Caco-2 (cell line): Measurements from ENCODE around the gene SGSM1. TPM values are rescaled to one million over a fixed set of nuclear protein-coding genes. Genes with fewer than 3 reads are reported as not detected.

Source experiments
- BruUV-seq: library from RNA; stranded (reverse); fragments of 400-500 nt; replicated peaks from 2 replicates; lab custom pipeline; 2021; lab: Mats Ljungman, UMichigan
- CTCF ChIA-PET: fragments of 300-600 bp; sonication (Branson Sonifier 250); formaldehyde crosslinking; loops from one replicate; lab custom pipeline; 2022; ENCODE audit warnings: antibody characterized with exemption; lab: Charles Lee
- POLR2A ChIA-PET: fragments of 300-600 bp; sonication (Branson Sonifier 250); formaldehyde crosslinking; loops from one replicate; lab custom pipeline; 2022; ENCODE audit warnings: antibody characterized with exemption; lab: Charles Lee
- DNase-seq, 2 experiments: peaks; one replicate each; pipeline versions ENCODE4 v3.0.0 to v3.0.0-alpha.2; 2020 to 2022
- H3K27me3 ChIP-seq: replicated peaks from 2 replicates; pipeline ENCODE4 v1.6.0; 2011; ENCODE audit warnings: low read length; ENCODE audit not compliant: control insufficient read depth, insufficient read depth
- H3K36me3 ChIP-seq: 2 replicates; pipeline ENCODE4 v1.5.1; 2011; ENCODE audit warnings: low read length; ENCODE audit not compliant: control insufficient read depth, insufficient read depth
- H3K4me1 ChIP-seq: fragments of 250-450 bp; sonication (Bioruptor Pico); 2 replicates; pipeline ENCODE4 v1.5.1; 2020; ENCODE audit warnings: mild to moderate bottlenecking
- H3K4me3 ChIP-seq: 2 replicates; pipeline ENCODE4 v1.5.1; 2011; ENCODE audit warnings: low read depth, mild to moderate bottlenecking, control low read depth, low read length
- H3K9me3 ChIP-seq: fragments of 250-450 bp; sonication (Bioruptor Pico); 2 replicates; pipeline ENCODE4 v1.5.1; 2020; ENCODE audit warnings: mild to moderate bottlenecking, moderate library complexity
- H3K27ac Mint-ChIP-seq: one replicate; pipeline ENCODE4 v1.8.0; 2022; ENCODE audit warnings: mixed read lengths; ENCODE audit not compliant: unreplicated experiment
- H3K27me3 Mint-ChIP-seq: one replicate; pipeline ENCODE4 v1.8.0; 2022; ENCODE audit warnings: mixed read lengths; ENCODE audit not compliant: insufficient read depth, unreplicated experiment
- H3K36me3 Mint-ChIP-seq: one replicate; pipeline ENCODE4 v1.8.0; 2022; ENCODE audit warnings: mild to moderate bottlenecking, mixed read lengths; ENCODE audit not compliant: insufficient read depth, unreplicated experiment
- H3K4me1 Mint-ChIP-seq: one replicate; pipeline ENCODE4 v1.8.0; 2022; ENCODE audit warnings: low read depth, mixed read lengths; ENCODE audit not compliant: unreplicated experiment
- H3K4me3 Mint-ChIP-seq: one replicate; pipeline ENCODE4 v1.8.0; 2022; ENCODE audit warnings: mild to moderate bottlenecking, moderate library complexity, mixed read lengths; ENCODE audit not compliant: unreplicated experiment
- H3K9me3 Mint-ChIP-seq: one replicate; pipeline ENCODE4 v1.8.0; 2022; ENCODE audit warnings: mixed read lengths; ENCODE audit not compliant: unreplicated experiment
- intact Hi-C: fragments of 100-400 bp; cut with micrococcal nuclease; formaldehyde crosslinking; loops from one replicate; pipeline ENCODE4 v1.10.0; 2022; ENCODE audit not compliant: unreplicated experiment
- total RNA-seq: library from RNA; stranded (reverse); gene quantifications from 2 replicates; pipeline ENCODE4 v1.2.3, GENCODE V29; 2022
- TF ChIP-seq, protein P1 (sequence below), 2 experiments: fragments of 200-600 bp in 1 of 2; IDR thresholded peaks; 1 replicate in 1 of 2; 2 replicates in 1 of 2; pipeline versions ENCODE4 v1.5.1 to v1.8.0; 2011 to 2022; ENCODE audit warnings: antibody characterized with exemption in 1 of 2, control low read depth in 1 of 2, inconsistent platforms in 1 of 2, low read depth in 1 of 2, low read length in 1 of 2, mild to moderate bottlenecking in 1 of 2, moderate library complexity in 1 of 2; ENCODE audit not compliant: insufficient read depth in 1 of 2, severe bottlenecking in 1 of 2, unreplicated experiment in 1 of 2

Gene SGSM1
- total RNA-seq, 1 experiment from 2014 or later, result 6.1 TPM

DNA sequence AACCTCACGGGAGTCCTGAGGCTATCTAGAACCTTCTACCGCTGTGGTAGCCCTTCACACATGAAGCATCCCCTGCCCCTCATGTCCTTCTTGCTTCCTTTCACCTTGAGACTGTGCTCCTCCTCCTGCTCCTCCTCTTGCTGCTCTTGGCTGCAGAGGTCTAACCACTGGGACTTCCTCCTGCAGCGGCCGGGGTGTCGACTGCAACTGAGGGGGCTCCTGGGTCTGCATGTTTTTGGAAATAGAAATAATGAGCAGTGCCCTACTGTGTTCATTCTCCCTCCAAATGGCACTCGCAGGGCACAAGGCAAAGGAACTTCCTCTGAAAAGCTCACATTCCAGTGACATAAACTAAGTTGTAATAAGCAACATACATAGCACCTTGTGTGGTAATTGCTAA is 46.2 kb upstream of the SGSM1 start:
- no peaks in the 10 kb centered on the region for H3K27me3 ChIP-seq
- no peaks in the 10 kb centered on the region for H3K36me3 ChIP-seq
- no peaks in the 10 kb centered on the region for H3K27me3 Mint-ChIP-seq
- POLR2A ChIA-PET, result no interaction called here
- H3K4me1 Mint-ChIP-seq, result no peaks in the 10 kb centered on the region
- H3K9me3 Mint-ChIP-seq, result no peaks in the 10 kb centered on the region
- no peak for DNase-seq
- intact Hi-C loops, result loop anchor here (10.0 kb wide), 1 partner anchor 125 kb away; no protein-coding TSS in a partner anchor
- H3K4me3 Mint-ChIP-seq, result no peak overlapping the region
- H3K4me3 ChIP-seq, result no peak overlapping the region
- H3K36me3 Mint-ChIP-seq, result no peaks in the 10 kb centered on the region
- CTCF ChIA-PET, result interaction anchor here (1.0 to 2.6 kb wide), 2 partner anchors 13 to 53 kb away, joined by 4 to 12 read pairs; no protein-coding TSS in a partner anchor
- H3K4me1 ChIP-seq, result no peaks in the 10 kb centered on the region
- TF ChIP-seq, protein P1, sequence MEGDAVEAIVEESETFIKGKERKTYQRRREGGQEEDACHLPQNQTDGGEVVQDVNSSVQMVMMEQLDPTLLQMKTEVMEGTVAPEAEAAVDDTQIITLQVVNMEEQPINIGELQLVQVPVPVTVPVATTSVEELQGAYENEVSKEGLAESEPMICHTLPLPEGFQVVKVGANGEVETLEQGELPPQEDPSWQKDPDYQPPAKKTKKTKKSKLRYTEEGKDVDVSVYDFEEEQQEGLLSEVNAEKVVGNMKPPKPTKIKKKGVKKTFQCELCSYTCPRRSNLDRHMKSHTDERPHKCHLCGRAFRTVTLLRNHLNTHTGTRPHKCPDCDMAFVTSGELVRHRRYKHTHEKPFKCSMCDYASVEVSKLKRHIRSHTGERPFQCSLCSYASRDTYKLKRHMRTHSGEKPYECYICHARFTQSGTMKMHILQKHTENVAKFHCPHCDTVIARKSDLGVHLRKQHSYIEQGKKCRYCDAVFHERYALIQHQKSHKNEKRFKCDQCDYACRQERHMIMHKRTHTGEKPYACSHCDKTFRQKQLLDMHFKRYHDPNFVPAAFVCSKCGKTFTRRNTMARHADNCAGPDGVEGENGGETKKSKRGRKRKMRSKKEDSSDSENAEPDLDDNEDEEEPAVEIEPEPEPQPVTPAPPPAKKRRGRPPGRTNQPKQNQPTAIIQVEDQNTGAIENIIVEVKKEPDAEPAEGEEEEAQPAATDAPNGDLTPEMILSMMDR (IDR thresholded peaks at IDR 0.05; ENCODE audit: insufficient read depth in 1 of 2, low read depth in 1 of 2, low read length in 1 of 2, severe bottlenecking in 1 of 2, unreplicated experiment in 1 of 2), result no peak
- no peaks in the 10 kb centered on the region for H3K9me3 ChIP-seq
- H3K27ac Mint-ChIP-seq, result no peak overlapping the region
- BruUV-seq, result no TSS peak

DNA sequence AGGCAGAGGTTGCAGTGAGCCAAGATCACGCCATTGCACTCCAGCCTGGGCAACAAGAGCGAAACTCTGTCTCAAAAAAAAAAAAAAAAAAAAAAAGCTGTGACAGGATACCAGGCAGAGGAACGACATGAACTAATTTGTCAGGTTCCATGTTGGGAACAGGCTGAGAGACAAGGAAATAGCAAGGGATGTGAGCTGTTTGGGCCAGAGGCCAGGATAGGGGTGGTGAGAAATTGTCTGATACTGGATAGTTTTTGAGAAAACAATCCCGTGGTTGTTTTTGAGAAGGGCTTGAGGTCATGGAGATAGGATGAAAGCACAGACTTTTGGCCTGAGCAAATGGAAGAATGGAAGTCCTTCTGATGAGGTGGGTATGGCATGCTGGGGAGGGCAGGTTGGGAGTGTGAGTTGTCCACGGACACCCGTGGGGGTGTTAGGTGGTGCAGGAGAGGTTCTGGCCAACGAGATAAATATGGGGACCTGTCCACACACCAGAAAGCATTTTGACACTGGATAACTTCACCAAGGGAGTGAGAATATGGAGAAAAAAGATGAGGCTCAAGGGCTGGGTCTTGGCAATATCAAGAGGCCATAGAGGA is 45.2 kb upstream of the SGSM1 start:
- H3K36me3 Mint-ChIP-seq, result no peaks in the 10 kb centered on the region
- Histone ChIP-seq H3K27me3 (no peaks in the 10 kb centered on the region), H3K4me1 (no peaks in the 10 kb centered on the region), H3K36me3 (no peaks in the 10 kb centered on the region), H3K4me3 (no peak overlapping the region), H3K9me3 (no peaks in the 10 kb centered on the region)
- H3K4me1 Mint-ChIP-seq, result no peaks in the 10 kb centered on the region
- DNase-seq, result no peak
- H3K9me3 Mint-ChIP-seq, result no peaks in the 10 kb centered on the region
- CTCF ChIA-PET, result interaction anchor here (0.7 to 2.6 kb wide), 2 partner anchors 54 to 95 kb away, joined by 9 to 12 read pairs; no protein-coding TSS in a partner anchor
- intact Hi-C loops, result no loop called here
- H3K4me3 Mint-ChIP-seq, result no peak overlapping the region
- BruUV-seq, result no TSS peak
- no peaks in the 10 kb centered on the region for H3K27me3 Mint-ChIP-seq
- no peak overlapping the region for H3K27ac Mint-ChIP-seq
- POLR2A ChIA-PET, result no interaction called here
- TF ChIP-seq, protein P1 (IDR thresholded peaks at IDR 0.05; ENCODE audit: insufficient read depth in 1 of 2, low read depth in 1 of 2, low read length in 1 of 2, severe bottlenecking in 1 of 2, unreplicated experiment in 1 of 2), result no peak

DNA sequence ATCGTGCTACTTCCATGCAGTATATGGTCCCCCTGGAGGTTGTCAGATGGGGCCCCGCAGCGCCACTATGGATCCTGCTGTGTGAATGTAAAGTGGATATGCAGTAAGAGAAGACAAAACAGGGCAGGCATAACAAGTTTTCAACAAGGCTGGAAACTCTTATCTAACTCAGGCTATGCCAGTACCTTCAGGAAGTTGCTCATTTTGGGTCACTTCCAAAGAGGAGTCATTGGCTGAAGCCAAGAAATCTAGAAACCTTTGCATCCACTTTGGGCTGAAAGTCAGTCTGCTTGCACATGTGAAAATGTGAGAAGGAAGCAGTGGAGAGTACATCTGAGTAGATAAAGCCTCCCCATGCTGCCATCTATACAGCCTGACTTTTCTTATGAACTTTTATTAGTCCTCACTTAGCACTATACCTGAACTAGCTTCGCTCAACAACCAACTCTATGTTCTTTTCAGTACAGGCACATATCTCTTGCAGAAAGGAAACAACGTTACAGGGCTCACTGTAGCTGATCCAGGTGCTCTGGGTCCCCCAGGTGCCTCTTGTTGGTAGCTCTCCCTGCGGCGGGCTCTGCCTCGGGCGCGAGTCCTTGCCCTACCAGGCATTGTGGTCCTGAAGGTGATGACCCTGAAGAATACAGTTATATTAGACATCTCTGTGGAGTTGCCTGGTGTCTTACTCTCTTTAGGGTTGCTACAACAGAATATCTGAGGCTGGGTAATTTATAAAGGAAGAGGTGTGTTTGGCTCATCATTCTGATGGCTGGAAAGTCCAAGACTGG is 43.9 kb upstream of the SGSM1 start:
- H3K4me1 Mint-ChIP-seq, result no peaks in the 10 kb centered on the region
- intact Hi-C loops, result no loop called here
- no TSS peak for BruUV-seq
- H3K36me3 ChIP-seq, result no peaks in the 10 kb centered on the region
- DNase-seq, result no peak
- no peaks in the 10 kb centered on the region for H3K4me1 ChIP-seq
- no peaks in the 10 kb centered on the region for H3K27me3 Mint-ChIP-seq
- POLR2A ChIA-PET, result no interaction called here
- H3K9me3 ChIP-seq, result no peaks in the 10 kb centered on the region
- TF ChIP-seq, protein P1 (IDR thresholded peaks at IDR 0.05; ENCODE audit: insufficient read depth in 1 of 2, low read depth in 1 of 2, low read length in 1 of 2, severe bottlenecking in 1 of 2, unreplicated experiment in 1 of 2), result no peak
- H3K4me3 Mint-ChIP-seq, result no peak overlapping the region
- no peaks in the 10 kb centered on the region for H3K9me3 Mint-ChIP-seq
- no peak overlapping the region for H3K27ac Mint-ChIP-seq
- no peak overlapping the region for H3K4me3 ChIP-seq
- H3K27me3 ChIP-seq, result no peaks in the 10 kb centered on the region
- CTCF ChIA-PET, result interaction anchor here (0.6 to 1.1 kb wide), 4 partner anchors 10 to 52 kb away, joined by 3 to 4 read pairs (median 3); partner anchors contain the start of gene SGSM1
- H3K36me3 Mint-ChIP-seq, result no peaks in the 10 kb centered on the region
